Liver (tissue), 3 donors: ENCODE data around the gene DHX15.

ENCODE experiments used
- CTCF ChIP-seq: fragments of 150-350 bp; IDR thresholded peaks from 2 replicates; pipeline ENCODE4 v1.5.1; 2017; ENCODE audit warnings: improper control_type of control experiment, low read depth, low read length; ENCODE audit not compliant: missing input control
- GABPA ChIP-seq, 2 donors: IDR thresholded peaks in 1 of 2; conservative IDR thresholded peaks in 1 of 2; 2 replicates each; pipeline ENCODE4 v1.6.1; 2016; ENCODE audit warnings: antibody characterized with exemption in 2 of 2, mild to moderate bottlenecking in 1 of 2, moderate library complexity in 1 of 2
- REST ChIP-seq: IDR thresholded peaks from 2 replicates; pipeline ENCODE4 v1.6.1; 2016; ENCODE audit warnings: antibody characterized with exemption, mild to moderate bottlenecking
- donor health status: healthy.
- donor health status: healthy.

GRCh38 chr4:24613502-24613901 is 29.1 kb upstream of the DHX15 start:
- TF ChIP-seq CTCF (no peak), GABPA (IDR thresholded peaks at IDR 0.05 in 1 of 2, conservative IDR thresholded peaks at IDR 0.05 in 1 of 2) (no peak), REST (no peak)
